KMS-11 (cell line): ENCODE data around the gene SEZ6.

Experiments
- H2AFZ ChIP-seq: fragments of 200-600 bp; sonication (generic); 2 replicates; pipeline ENCODE4 v1.6.1; 2016; ENCODE audit warnings: antibody characterized with exemption, mixed run types, low read depth
- H3K27ac ChIP-seq: fragments of 200-600 bp; sonication (generic); 2 replicates; pipeline ENCODE4 v1.6.1; 2016; ENCODE audit warnings: mild to moderate bottlenecking, mixed run types
- H3K27me3 ChIP-seq: fragments of 200-600 bp; sonication (generic); 2 replicates; pipeline ENCODE4 v1.6.1; 2017; ENCODE audit warnings: mild to moderate bottlenecking, low read depth, mixed run types, moderate library complexity; ENCODE audit not compliant: insufficient read depth
- H3K36me3 ChIP-seq: fragments of 200-600 bp; sonication (generic); 2 replicates; pipeline ENCODE4 v1.6.1; 2017; ENCODE audit warnings: mild to moderate bottlenecking, mixed run types; ENCODE audit not compliant: insufficient read depth
- H3K4me1 ChIP-seq: fragments of 200-600 bp; sonication (generic); 2 replicates; pipeline ENCODE4 v1.6.1; 2016; ENCODE audit warnings: mild to moderate bottlenecking, low read depth, mixed run types; ENCODE audit not compliant: poor library complexity, severe bottlenecking
- H3K4me2 ChIP-seq: fragments of 200-600 bp; sonication (generic); 2 replicates; pipeline ENCODE4 v1.7.0; 2016; ENCODE audit warnings: mild to moderate bottlenecking, mixed run types
- H3K4me3 ChIP-seq: fragments of 200-600 bp; sonication (generic); IDR thresholded peaks from 2 replicates; pipeline ENCODE4 v1.6.1; 2017; ENCODE audit warnings: low read depth, low read length, mixed read lengths; ENCODE audit not compliant: insufficient read depth
- H3K79me2 ChIP-seq: fragments of 200-600 bp; sonication (generic); 2 replicates; pipeline ENCODE4 v1.6.1; 2016; ENCODE audit warnings: low read depth, mixed run types; ENCODE audit not compliant: insufficient read depth
- H3K9ac ChIP-seq: fragments of 200-600 bp; sonication (generic); 2 replicates; pipeline ENCODE4 v1.6.1; 2016; ENCODE audit warnings: mild to moderate bottlenecking, mixed run types
- H4K20me1 ChIP-seq: fragments of 200-600 bp; sonication (generic); 2 replicates; pipeline ENCODE4 v1.6.1; 2016; ENCODE audit warnings: mild to moderate bottlenecking, mixed run types; ENCODE audit not compliant: insufficient read depth
- TF ChIP-seq, protein P1 (sequence below): fragments of 200-600 bp; sonication (generic); conservative IDR thresholded peaks from 2 replicates; pipeline ENCODE4 v1.6.1; 2017; ENCODE audit warnings: low read depth, mild to moderate bottlenecking, antibody characterized with exemption, low read length, moderate library complexity, mixed read lengths

Gene SEZ6

DNA sequence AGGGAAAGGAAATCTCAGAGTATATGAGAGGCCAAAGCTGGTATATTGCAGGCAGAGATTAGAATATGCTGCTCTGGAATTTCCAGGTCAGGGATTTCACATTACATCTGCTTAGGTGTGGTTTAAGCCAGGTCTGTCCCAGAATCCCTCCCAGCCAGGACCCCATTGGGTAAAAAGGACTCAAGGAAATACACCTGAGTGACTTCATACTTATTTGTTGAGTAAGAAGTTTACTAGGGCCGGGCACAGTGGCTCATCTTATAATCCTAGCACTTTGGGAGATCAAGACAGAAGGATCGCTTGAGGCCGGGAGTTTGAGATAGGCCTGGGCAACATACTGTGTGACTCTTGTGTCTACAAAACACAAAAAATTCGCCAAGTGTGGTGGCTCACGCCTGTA, 44.3 kb upstream of the SEZ6 start:
- H3K9ac ChIP-seq = no peak overlapping the region
- H3K27me3 ChIP-seq = no peaks in the 10 kb centered on the region
- H3K27ac ChIP-seq = no peak overlapping the region
- H3K4me2 ChIP-seq = no peak overlapping the region
- no peak overlapping the region for H2AFZ ChIP-seq
- TF ChIP-seq, protein P1, sequence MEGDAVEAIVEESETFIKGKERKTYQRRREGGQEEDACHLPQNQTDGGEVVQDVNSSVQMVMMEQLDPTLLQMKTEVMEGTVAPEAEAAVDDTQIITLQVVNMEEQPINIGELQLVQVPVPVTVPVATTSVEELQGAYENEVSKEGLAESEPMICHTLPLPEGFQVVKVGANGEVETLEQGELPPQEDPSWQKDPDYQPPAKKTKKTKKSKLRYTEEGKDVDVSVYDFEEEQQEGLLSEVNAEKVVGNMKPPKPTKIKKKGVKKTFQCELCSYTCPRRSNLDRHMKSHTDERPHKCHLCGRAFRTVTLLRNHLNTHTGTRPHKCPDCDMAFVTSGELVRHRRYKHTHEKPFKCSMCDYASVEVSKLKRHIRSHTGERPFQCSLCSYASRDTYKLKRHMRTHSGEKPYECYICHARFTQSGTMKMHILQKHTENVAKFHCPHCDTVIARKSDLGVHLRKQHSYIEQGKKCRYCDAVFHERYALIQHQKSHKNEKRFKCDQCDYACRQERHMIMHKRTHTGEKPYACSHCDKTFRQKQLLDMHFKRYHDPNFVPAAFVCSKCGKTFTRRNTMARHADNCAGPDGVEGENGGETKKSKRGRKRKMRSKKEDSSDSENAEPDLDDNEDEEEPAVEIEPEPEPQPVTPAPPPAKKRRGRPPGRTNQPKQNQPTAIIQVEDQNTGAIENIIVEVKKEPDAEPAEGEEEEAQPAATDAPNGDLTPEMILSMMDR = no peak
- H3K4me3 ChIP-seq = no peak overlapping the region
- no peaks in the 10 kb centered on the region for H3K79me2 ChIP-seq
- no peaks in the 10 kb centered on the region for H3K4me1 ChIP-seq
- no peaks in the 10 kb centered on the region for H3K36me3 ChIP-seq
- H4K20me1 ChIP-seq = no peaks in the 10 kb centered on the region

DNA sequence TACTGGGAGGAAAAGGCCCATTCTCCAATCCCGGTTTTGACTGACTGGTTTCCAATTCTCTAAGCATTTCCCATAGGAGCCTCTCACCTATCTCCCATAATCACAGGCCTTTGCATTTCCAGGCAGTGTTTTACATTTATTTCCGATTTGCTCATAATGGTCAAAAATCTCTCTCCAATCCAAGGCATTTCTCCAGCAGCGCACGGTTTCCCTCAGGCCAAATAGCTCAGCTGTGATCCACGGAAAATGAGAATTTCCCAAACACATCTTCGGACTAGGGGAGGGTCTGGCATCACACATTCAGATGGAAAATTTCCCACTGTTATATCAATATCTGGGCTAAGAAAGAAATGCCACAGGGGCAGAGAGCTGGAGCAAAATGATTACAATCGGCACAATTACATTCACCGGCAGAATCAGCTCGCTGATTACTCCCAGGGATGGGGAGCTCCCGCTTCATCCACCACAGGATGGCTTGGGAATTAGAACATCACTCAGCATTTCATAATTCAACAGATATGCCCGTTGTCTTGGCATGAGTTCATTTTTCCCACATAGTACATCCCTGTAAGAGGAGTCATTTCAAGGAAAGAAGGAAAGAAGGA, 43.8 kb upstream of the SEZ6 start:
- Histone ChIP-seq H3K4me1 (no peaks in the 10 kb centered on the region), H4K20me1 (no peaks in the 10 kb centered on the region), H3K79me2 (no peaks in the 10 kb centered on the region), H3K4me3 (no peak overlapping the region), H3K36me3 (no peaks in the 10 kb centered on the region), H2AFZ (no peak overlapping the region), H3K4me2 (no peak overlapping the region), H3K27me3 (no peaks in the 10 kb centered on the region), H3K27ac (no peak overlapping the region), H3K9ac (no peak overlapping the region)
- TF ChIP-seq, protein P1 = no peak

DNA sequence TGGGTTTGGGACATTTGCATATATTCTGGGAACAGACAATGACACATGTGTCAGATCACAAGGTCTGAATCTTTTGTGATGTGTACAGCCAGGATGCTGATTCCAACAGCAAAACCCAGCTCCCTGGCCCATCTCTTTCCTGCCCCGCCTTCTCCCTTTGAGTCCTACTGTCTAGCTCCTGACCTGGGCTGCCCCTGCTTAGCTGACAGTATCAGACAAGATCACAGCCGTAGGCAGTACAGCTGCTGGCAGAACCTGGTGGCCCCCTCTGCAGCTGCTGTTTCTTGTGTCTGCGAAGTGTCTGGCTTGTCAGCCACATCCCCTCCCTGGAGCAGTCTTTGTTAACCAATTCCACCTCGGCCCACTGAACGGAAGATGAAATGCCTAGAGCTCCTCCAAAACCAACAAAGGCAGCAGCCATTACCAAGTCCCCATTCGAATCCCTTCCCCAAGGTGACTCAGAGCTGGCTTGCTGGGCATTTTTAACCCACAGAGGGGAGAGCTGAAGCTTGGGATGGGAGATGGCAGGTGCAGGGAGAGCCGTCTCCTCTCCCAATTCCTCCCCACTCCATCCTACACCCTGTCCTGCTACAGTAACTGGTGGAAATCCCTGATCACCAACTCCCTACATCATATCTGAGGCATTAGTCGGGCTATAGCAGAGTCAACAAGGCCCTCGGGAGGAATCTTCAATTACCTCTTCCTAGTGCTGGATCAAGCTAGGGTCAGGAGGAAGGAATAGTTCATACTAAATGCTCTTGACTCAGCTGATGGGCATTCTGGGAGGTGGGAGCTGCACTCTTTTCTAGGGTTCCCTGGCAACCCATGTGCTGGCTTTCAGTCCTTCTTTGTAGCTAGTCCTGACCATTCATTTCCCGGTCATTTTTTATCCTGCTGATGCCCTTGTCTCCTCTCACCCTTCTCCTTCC, 42.9 kb upstream of the SEZ6 start:
- no peak overlapping the region for H3K27ac ChIP-seq
- H3K79me2 ChIP-seq = no peaks in the 10 kb centered on the region
- H3K9ac ChIP-seq = no peak overlapping the region
- H3K27me3 ChIP-seq = no peaks in the 10 kb centered on the region
- H3K4me1 ChIP-seq = no peaks in the 10 kb centered on the region
- H3K4me3 ChIP-seq = no peak overlapping the region
- no peak overlapping the region for H2AFZ ChIP-seq
- TF ChIP-seq, protein P1 = no peak
- no peaks in the 10 kb centered on the region for H3K36me3 ChIP-seq
- no peaks in the 10 kb centered on the region for H4K20me1 ChIP-seq
- H3K4me2 ChIP-seq = no peak overlapping the region

DNA sequence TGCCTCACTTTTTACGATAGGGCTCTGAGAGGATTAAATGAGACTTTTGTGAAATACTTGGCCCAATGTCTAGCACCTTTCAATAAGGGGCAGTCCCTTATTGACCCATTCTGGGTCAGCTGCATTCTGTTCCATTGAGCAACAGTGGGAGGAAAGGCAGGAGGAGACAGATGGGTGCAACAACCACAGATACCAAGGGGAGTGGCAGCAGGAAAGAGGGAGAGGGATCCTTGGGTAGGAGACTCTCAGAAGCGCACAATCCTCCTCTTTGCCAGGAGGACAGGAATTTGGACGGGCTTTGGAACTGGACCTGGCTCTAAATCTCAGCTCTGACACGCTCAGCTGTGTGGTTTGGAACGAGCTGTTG, 40.6 kb upstream of the SEZ6 start:
- H3K4me2 ChIP-seq = no peak overlapping the region
- H3K36me3 ChIP-seq = no peaks in the 10 kb centered on the region
- H3K9ac ChIP-seq = no peak overlapping the region
- H2AFZ ChIP-seq = no peak overlapping the region
- no peaks in the 10 kb centered on the region for H3K27me3 ChIP-seq
- H3K79me2 ChIP-seq = no peaks in the 10 kb centered on the region
- no peak overlapping the region for H3K4me3 ChIP-seq
- no peak overlapping the region for H3K27ac ChIP-seq
- peaks cover 17% of the 10 kb centered on the region for H3K4me1 ChIP-seq
- TF ChIP-seq, protein P1 = no peak
- no peaks in the 10 kb centered on the region for H4K20me1 ChIP-seq
